Progenitor cell of endocrine pancreas (in vitro differentiated cells): ENCODE data around the gene PREB. TPM values are rescaled to one million over a fixed set of nuclear protein-coding genes. Genes with fewer than 3 reads are reported as not detected.

ENCODE experiments used
- DNase-seq: peaks from one replicate; pipeline ENCODE4 v3.0.0; 2021; ENCODE audit warnings: low spot score; ENCODE audit not compliant: unreplicated experiment
- H3K27ac Mint-ChIP-seq: 2 replicates; pipeline ENCODE4 v1.8.0; 2021; ENCODE audit warnings: mild to moderate bottlenecking, moderate library complexity, mixed read lengths
- H3K27me3 Mint-ChIP-seq: 2 replicates; pipeline ENCODE4 v1.8.0; 2021; ENCODE audit warnings: mixed read lengths
- H3K36me3 Mint-ChIP-seq: 2 replicates; pipeline ENCODE4 v1.8.0; 2022; ENCODE audit warnings: mixed read lengths; ENCODE audit not compliant: insufficient read depth
- H3K4me1 Mint-ChIP-seq: 2 replicates; pipeline ENCODE4 v1.8.0; 2021; ENCODE audit warnings: low read depth, mixed read lengths
- H3K4me3 Mint-ChIP-seq: 2 replicates; pipeline ENCODE4 v1.8.0; 2021; ENCODE audit warnings: low read depth, mild to moderate bottlenecking, moderate library complexity, mixed read lengths
- H3K9me3 Mint-ChIP-seq: 2 replicates; pipeline ENCODE4 v1.8.0; 2021; ENCODE audit warnings: low read depth, mixed read lengths
- total RNA-seq: library from RNA; stranded (reverse); gene quantifications from 2 replicates; pipeline ENCODE4 v1.2.1, GENCODE V29; 2021
- TF ChIP-seq, protein P1 (sequence below): fragments of 200-600 bp; sonication (generic); IDR thresholded peaks from one replicate; pipeline ENCODE4 v1.5.0; 2021; ENCODE audit warnings: antibody characterized with exemption, mild to moderate bottlenecking; ENCODE audit not compliant: unreplicated experiment

Gene PREB
- total RNA-seq, 1 donor from 2014 or later: 46.9 TPM

DNA sequence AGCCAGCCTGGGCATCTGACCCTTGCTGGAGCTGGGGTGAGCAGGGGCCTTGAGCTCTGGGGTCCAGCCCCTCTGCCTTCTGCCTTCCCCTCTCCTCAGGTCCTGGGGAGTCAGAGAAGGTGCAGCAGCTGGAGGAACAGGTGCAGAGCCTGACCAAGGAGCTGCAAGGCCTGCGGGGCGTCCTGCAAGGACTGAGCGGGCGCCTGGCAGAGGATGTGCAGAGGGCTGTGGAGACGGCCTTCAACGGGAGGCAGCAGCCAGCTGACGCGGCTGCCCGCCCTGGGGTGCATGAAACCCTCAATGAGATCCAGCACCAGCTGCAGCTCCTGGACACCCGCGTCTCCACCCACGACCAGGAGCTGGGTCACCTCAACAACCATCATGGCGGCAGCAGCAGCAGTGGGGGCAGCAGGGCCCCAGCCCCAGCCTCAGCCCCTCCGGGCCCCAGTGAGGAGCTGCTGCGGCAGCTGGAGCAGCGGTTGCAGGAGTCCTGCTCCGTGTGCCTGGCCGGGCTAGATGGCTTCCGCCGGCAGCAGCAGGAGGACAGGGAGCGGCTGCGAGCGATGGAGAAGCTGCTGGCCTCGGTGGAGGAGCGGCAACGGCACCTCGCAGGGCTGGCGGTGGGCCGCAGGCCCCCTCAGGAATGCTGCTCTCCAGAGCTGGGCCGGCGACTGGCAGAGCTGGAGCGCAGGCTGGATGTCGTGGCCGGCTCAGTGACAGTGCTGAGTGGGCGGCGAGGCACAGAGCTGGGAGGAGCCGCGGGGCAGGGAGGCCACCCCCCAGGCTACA is 52.3 kb downstream of the PREB start:
- TF ChIP-seq, protein P1, sequence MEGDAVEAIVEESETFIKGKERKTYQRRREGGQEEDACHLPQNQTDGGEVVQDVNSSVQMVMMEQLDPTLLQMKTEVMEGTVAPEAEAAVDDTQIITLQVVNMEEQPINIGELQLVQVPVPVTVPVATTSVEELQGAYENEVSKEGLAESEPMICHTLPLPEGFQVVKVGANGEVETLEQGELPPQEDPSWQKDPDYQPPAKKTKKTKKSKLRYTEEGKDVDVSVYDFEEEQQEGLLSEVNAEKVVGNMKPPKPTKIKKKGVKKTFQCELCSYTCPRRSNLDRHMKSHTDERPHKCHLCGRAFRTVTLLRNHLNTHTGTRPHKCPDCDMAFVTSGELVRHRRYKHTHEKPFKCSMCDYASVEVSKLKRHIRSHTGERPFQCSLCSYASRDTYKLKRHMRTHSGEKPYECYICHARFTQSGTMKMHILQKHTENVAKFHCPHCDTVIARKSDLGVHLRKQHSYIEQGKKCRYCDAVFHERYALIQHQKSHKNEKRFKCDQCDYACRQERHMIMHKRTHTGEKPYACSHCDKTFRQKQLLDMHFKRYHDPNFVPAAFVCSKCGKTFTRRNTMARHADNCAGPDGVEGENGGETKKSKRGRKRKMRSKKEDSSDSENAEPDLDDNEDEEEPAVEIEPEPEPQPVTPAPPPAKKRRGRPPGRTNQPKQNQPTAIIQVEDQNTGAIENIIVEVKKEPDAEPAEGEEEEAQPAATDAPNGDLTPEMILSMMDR: no peak
- Mint-ChIP-seq H3K4me3 (no peak overlapping the region), H3K36me3 (no peaks in the 10 kb centered on the region), H3K9me3 (no peaks in the 10 kb centered on the region), H3K27ac (no peak overlapping the region), H3K4me1 (peaks cover 12% of the 10 kb centered on the region), H3K27me3 (peaks cover 24% of the 10 kb centered on the region)
- DNase-seq: no peak

Other genes starting within 250 kb of the PREB start
- gene MAPRE3, start 164.0 kb downstream of the PREB start, total RNA-seq: 18.0 and 18.6 TPM in 2 replicates
- gene TMEM214, start 101.7 kb downstream of the PREB start, total RNA-seq: 54.0 and 55.2 TPM in 2 replicates
- gene AGBL5, start 83.0 kb downstream of the PREB start, total RNA-seq: 58.7 and 60.2 TPM in 2 replicates
- 245 and 254 TPM in 2 replicates for gene OST4, start 63.0 kb downstream of the PREB start, total RNA-seq
- gene EMILIN1, start 56.0 kb downstream of the PREB start, total RNA-seq: 1.1 and 2.5 TPM in 2 replicates
- 4.4 and 5.2 TPM in 2 replicates for gene KHK, start 47.9 kb downstream of the PREB start, total RNA-seq
- 0.31 and 0.87 TPM in 2 replicates for gene CGREF1, start 15.5 kb downstream of the PREB start, total RNA-seq
- gene ABHD1, start 10.8 kb downstream of the PREB start, total RNA-seq: 0.31 and 0.34 TPM in 2 replicates
- not detected in 2 replicates for gene PRR30, start 4.8 kb upstream of the PREB start, total RNA-seq
- gene TCF23, start 14.4 kb upstream of the PREB start, total RNA-seq: not detected in 2 replicates
- gene ATRAID, start 77.4 kb upstream of the PREB start, total RNA-seq: 96.4 and 107 TPM in 2 replicates
- gene SLC5A6, start 77.6 kb upstream of the PREB start, total RNA-seq: 66.7 and 70.8 TPM in 2 replicates
- gene CAD, start 82.7 kb upstream of the PREB start, total RNA-seq: 59.3 and 59.7 TPM in 2 replicates
- not detected in 2 replicates for gene SLC30A3, start 128.4 kb upstream of the PREB start, total RNA-seq
- gene DNAJC5G, start 140.8 kb upstream of the PREB start, total RNA-seq: not detected in 2 replicates
- not detected in 2 replicates for gene TRIM54, start 147.8 kb upstream of the PREB start, total RNA-seq
- 2.0 and 2.4 TPM in 2 replicates for gene UCN, start 173.8 kb upstream of the PREB start, total RNA-seq
- 56.0 and 60.4 TPM in 2 replicates for gene MPV17, start 188.5 kb upstream of the PREB start, total RNA-seq
- gene GTF3C2, start 222.1 kb upstream of the PREB start, total RNA-seq: 98.0 and 106 TPM in 2 replicates
- 49.6 and 56.7 TPM in 2 replicates for gene EIF2B4, start 235.7 kb upstream of the PREB start, total RNA-seq
- 81.2 and 89.3 TPM in 2 replicates for gene SNX17, start 236.0 kb upstream of the PREB start, total RNA-seq
- 34.4 and 35.0 TPM in 2 replicates for gene ZNF513, start 246.1 kb upstream of the PREB start, total RNA-seq